Measurements from ENCODE around the gene NUP214.
A peak's percentile ranks its signal among the peaks of the same experiment; 100 is the strongest.

NUP214 gene

DNA sequence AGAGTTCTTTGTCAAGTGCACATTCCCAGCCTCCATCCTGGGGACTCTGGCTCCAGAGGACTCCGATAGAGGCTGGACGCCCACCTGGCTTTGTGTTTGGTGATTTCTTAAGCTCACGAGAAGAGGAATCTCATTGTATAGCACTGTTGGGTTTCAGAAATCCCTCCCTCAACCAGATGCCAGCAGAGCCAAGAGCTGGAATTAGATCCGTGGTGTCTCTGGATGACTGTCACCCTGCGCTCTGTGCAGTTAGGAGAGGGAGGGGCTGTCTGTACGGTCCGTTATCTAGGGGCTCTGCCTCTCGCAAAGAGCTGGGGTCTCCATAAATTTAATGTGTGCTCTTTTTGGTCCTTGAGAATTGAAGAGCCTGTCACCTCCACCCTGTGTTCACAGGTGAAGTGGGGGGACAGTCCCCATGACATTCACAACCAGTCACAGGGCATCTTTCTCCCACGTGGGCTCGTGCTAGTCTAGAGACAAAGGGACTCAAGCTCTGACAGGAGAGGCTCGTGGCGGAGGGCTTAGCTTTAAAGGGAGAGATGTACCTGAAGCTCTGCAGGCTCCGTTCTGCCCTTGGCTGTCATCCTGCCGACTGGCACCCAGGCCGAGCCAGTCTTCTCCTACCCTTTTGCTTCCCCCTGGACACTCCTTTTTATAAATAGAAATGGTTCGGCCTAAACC is 109.6 kb downstream of the NUP214 start:
- no peak for DNase-seq (ENCODE audit: extremely low read depth, low read depth)
- no peak for TF ChIP-seq CTCF (IDR thresholded peaks at IDR 0.05; ENCODE audit: low read depth, low read length)

DNA sequence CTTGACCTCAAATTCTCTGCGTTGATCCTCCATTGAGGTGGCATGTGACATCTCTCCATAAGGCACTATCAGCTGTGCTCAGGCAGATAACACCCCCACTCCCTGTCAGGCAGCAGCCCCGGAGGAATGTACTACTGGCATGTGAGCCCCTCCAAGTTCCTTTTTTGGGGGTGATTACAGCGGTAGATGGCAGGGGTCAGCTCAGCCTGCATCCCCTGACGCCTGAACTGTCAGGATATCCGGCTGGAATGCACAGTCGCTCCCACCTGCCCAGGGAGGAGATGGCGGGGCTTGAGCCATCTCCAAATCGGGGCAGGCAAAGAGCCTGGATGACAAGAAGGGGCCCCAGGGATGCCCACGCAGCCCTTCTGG is 110.1 kb downstream of the NUP214 start:
- TF ChIP-seq CTCF (IDR thresholded peaks at IDR 0.05; ENCODE audit: low read depth, low read length): no peak
- no peak for DNase-seq (ENCODE audit: extremely low read depth, low read depth)

DNA sequence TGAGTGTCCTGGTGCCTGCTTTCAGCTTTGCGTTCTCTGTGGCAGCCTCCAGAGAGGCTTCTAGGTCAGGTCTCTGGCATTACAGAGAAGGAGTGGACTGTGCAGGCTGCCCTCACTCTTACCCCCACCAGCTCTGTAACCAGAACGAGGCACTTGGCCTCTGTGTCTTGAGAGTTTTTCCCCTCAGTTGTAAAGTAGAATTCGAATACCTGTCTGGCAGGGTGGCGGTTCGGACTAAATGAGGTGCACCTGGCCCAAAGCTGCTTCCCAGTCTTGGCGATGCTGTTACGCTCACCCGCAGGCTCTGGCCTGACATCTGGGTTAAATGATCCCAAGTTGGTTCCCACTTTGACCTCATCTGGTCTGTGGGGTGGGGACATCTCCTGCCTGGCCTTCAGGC is 110.8 kb downstream of the NUP214 start:
- no peak for DNase-seq (ENCODE audit: extremely low read depth, low read depth)
- no peak for TF ChIP-seq CTCF (IDR thresholded peaks at IDR 0.05; ENCODE audit: low read depth, low read length)

DNA sequence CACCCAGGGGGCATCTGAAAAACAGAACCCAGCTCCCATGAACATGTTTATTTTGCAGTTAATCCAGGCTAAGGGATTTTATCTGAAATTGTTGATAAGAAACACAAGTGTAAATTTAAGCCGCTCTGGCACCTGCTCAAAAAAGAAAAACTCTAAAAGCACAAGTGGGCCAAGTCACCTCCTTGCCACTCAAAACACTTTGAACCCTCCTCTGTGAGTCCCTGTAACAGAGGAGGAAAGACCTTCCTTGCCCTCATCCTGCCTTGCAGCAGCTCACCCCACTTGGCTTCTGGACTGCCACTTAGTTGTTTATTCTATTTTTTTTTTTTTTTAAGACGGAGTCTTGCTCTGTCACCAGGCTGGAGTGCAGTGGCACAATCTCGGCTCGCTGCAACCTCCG is 111.4 kb downstream of the NUP214 start:
- DNase-seq (ENCODE audit: extremely low read depth, low read depth): no peak
- no peak for TF ChIP-seq CTCF (IDR thresholded peaks at IDR 0.05; ENCODE audit: low read depth, low read length)

GRCh38 chr9:131237291-131237690 is 111.9 kb downstream of the NUP214 start:
- no peak for DNase-seq (ENCODE audit: extremely low read depth, low read depth)
- no peak for TF ChIP-seq CTCF (IDR thresholded peaks at IDR 0.05; ENCODE audit: low read depth, low read length)

DNA sequence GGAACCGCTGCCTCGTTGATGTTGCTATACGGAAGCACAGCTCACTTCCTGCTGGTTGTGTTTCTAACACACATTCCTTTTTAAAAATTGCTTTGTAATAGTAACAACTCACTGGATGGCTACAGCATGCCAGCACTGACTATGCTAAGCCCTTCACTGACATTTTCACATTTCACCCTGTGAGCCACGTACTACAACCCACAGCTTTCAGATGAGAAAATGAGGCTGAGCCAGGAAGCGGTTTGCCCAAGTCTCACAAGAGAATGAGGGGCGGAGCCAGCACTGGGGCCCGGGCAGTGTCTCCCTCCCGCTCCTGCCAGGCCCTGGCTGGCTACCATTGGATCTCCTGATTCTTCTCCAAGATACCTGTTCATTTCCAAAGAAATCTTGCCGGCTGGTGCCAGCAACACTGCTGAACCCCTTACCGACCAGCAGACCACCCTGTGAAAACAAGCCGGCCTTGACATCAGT is 112.6 kb downstream of the NUP214 start:
- peak; percentile 14 for DNase-seq (ENCODE audit: extremely low read depth, low read depth)
- TF ChIP-seq CTCF (IDR thresholded peaks at IDR 0.05; ENCODE audit: low read depth, low read length): no peak

GRCh38 chr9:131238402-131239021 is 113.1 kb downstream of the NUP214 start:
- no peak for TF ChIP-seq CTCF (IDR thresholded peaks at IDR 0.05; ENCODE audit: low read depth, low read length)
- no peak for DNase-seq (ENCODE audit: extremely low read depth, low read depth)
